NCI-H128 (cell line): ENCODE measurements around the gene PATE1.

ENCODE experiments used
- DNase-seq: peaks from one replicate; lab custom pipeline; 2025; ENCODE audit not compliant: unreplicated experiment; lab: John Stamatoyannopoulos, UW

Gene PATE1

DNA sequence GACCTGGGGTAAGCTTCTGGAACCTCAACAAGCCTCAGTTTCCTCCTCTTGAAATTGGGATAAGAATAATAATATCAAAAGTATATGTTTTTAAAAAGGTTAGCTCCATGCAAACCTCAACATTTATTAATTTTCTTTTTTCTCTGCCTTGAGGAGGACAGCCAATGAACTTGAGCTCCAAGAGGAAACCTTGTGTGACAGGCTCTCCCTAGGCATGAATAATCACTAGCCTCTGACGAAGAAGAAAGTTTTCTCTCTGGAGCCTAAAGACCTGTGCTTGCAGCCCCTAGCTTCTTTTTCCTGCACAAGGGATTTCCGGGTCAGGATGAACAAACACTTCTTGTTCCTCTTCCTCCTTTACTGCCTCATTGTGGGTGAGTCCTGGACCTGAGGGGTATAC, 41.7 kb downstream of the PATE1 start, which contains the start of gene PATE3:
Gene PATE3, plus strand, starts transcription at position 301 of the 400 bp plus-strand sequence. Its CDS starts 25 bp downstream, at position 326.
- no peak for DNase-seq

DNA sequence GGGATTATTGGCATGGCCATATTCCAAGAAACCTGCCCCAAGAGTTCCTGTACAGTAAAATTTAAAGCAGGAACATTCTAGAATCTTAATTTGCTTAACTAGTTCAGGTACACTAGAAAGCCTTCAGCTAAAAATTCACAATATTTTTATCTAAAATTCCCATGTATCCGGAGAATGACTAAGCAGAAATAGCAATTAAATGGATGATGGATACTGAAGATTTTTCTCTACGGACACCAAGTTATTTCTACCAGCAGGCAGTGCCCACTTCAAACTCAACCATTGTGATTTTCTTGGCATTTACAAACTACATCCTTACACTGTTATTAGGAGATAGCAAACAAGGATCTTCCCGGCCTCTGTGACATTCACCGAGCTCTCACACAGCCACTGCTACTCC, 44.7 kb downstream of the PATE1 start:
- no peak for DNase-seq

- DNase-seq: no peak
Observed at GRCh38 chr11:125797641-125798040, 51.6 kb downstream of the PATE1 start.
